Glomerular visceral epithelial cell (primary cell): ENCODE data around the gene H3-3A.

Experiments
- DNase-seq: peaks from one replicate; pipeline ENCODE4 v3.0.0-alpha.2; 2016; ENCODE audit errors: extremely low spot score

The H3-3A gene

GRCh38 chr1:226062558-226063223, at the start of gene H3-3A:
Gene H3-3A (plus strand): TSS chr1:226062716. CDS start chr1:226064352, 1,636 bp downstream.
- peak; percentile 98 for DNase-seq

- DNase-seq, result no peak
These were observed 45.4 kb upstream of the H3-3A start for GRCh38 chr1:226017070-226017469.

GRCh38 chr1:226019572-226019971, 42.9 kb upstream of the H3-3A start:
- DNase-seq, result no peak

GRCh38 chr1:226021401-226021800, 41.1 kb upstream of the H3-3A start:
- DNase-seq, result no peak

GRCh38 chr1:226021801-226022200, 40.7 kb upstream of the H3-3A start:
- no peak for DNase-seq

GRCh38 chr1:226023735-226024134, 38.8 kb upstream of the H3-3A start:
- DNase-seq, result no peak

- no peak for DNase-seq
These were observed 35.7 kb upstream of the H3-3A start for GRCh38 chr1:226026833-226027232.

- DNase-seq, result no peak
These were observed 34.8 kb upstream of the H3-3A start for GRCh38 chr1:226027538-226028217.

- no peak for DNase-seq
These were observed 33.4 kb upstream of the H3-3A start for GRCh38 chr1:226029093-226029496.

GRCh38 chr1:226029568-226030225, 32.8 kb upstream of the H3-3A start:
- DNase-seq, result no peak

- DNase-seq, result no peak
These were observed 28.9 kb upstream of the H3-3A start for GRCh38 chr1:226033582-226033981.

GRCh38 chr1:226033991-226034390, 28.5 kb upstream of the H3-3A start:
- DNase-seq, result no peak

- DNase-seq, result no peak
These were observed 28.0 kb upstream of the H3-3A start for GRCh38 chr1:226034482-226034881.

- no peak for DNase-seq
These were observed 26.6 kb upstream of the H3-3A start for GRCh38 chr1:226035915-226036314.

- no peak for DNase-seq
These were observed 23.9 kb upstream of the H3-3A start for GRCh38 chr1:226038661-226039060.

- DNase-seq, result no peak
These were observed 21.1 kb upstream of the H3-3A start for GRCh38 chr1:226041419-226041818.

- no peak for DNase-seq
These were observed 17.9 kb upstream of the H3-3A start for GRCh38 chr1:226044514-226045101.

- DNase-seq, result peak; percentile 70
These were observed 16.3 kb upstream of the H3-3A start for GRCh38 chr1:226046240-226046639.

GRCh38 chr1:226047495-226047894, 15.0 kb upstream of the H3-3A start:
- DNase-seq, result no peak

- DNase-seq, result no peak
These were observed 13.6 kb upstream of the H3-3A start for GRCh38 chr1:226048886-226049285.

GRCh38 chr1:226050133-226050532, 12.4 kb upstream of the H3-3A start:
- DNase-seq, result no peak

GRCh38 chr1:226051365-226051764, 11.2 kb upstream of the H3-3A start:
- no peak for DNase-seq

GRCh38 chr1:226052061-226052460, 10.5 kb upstream of the H3-3A start:
- DNase-seq, result no peak
